ENCODE results near the gene SUGCT.

GRCh38 chr7:40793132-40793531, 658.3 kb downstream of the SUGCT start:
- no peak for TF ChIP-seq EZH2 (IDR thresholded peaks at IDR 0.05; ENCODE audit: borderline replicate concordance, low read depth, low read length, severe bottlenecking)
- TF ChIP-seq, protein P1, sequence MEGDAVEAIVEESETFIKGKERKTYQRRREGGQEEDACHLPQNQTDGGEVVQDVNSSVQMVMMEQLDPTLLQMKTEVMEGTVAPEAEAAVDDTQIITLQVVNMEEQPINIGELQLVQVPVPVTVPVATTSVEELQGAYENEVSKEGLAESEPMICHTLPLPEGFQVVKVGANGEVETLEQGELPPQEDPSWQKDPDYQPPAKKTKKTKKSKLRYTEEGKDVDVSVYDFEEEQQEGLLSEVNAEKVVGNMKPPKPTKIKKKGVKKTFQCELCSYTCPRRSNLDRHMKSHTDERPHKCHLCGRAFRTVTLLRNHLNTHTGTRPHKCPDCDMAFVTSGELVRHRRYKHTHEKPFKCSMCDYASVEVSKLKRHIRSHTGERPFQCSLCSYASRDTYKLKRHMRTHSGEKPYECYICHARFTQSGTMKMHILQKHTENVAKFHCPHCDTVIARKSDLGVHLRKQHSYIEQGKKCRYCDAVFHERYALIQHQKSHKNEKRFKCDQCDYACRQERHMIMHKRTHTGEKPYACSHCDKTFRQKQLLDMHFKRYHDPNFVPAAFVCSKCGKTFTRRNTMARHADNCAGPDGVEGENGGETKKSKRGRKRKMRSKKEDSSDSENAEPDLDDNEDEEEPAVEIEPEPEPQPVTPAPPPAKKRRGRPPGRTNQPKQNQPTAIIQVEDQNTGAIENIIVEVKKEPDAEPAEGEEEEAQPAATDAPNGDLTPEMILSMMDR (IDR thresholded peaks at IDR 0.05; ENCODE audit: borderline replicate concordance, extremely low read depth, low read length, poor library complexity, severe bottlenecking), result no peak

All from DND-41 (cell line).